ENCODE results near the gene PHEX.

Gene PHEX

GRCh38 chrX:22159071-22159470 is 126.9 kb downstream of the PHEX start:
- DNase-seq: no peak

GRCh38 chrX:22163326-22163725 is 131.2 kb downstream of the PHEX start:
- no peak for DNase-seq

- DNase-seq: no peak
These were observed 132.8 kb downstream of the PHEX start for GRCh38 chrX:22164770-22165388.

- DNase-seq: no peak
These were observed 133.8 kb downstream of the PHEX start for GRCh38 chrX:22165732-22166457.

GRCh38 chrX:22171287-22172060 is 139.3 kb downstream of the PHEX start:
- DNase-seq: no peak

- DNase-seq: no peak
These were observed 141.8 kb downstream of the PHEX start for GRCh38 chrX:22173966-22174365.

GRCh38 chrX:22177950-22178515 is 145.9 kb downstream of the PHEX start:
- no peak for DNase-seq

GRCh38 chrX:22184096-22184495 is 152.0 kb downstream of the PHEX start:
- no peak for DNase-seq

- DNase-seq: no peak
These were observed 154.0 kb downstream of the PHEX start for GRCh38 chrX:22186165-22186564.

- peak; percentile 57 for DNase-seq
These were observed 160.4 kb downstream of the PHEX start for GRCh38 chrX:22192419-22193060.

- DNase-seq: no peak
These were observed 161.9 kb downstream of the PHEX start for GRCh38 chrX:22193851-22194659.

- no peak for DNase-seq
These were observed 162.5 kb downstream of the PHEX start for GRCh38 chrX:22194660-22194945.

- DNase-seq: no peak
These were observed 164.0 kb downstream of the PHEX start for GRCh38 chrX:22196149-22196548.

GRCh38 chrX:22202251-22202650 is 170.1 kb downstream of the PHEX start:
- no peak for DNase-seq

GRCh38 chrX:22203186-22203585 is 171.1 kb downstream of the PHEX start:
- DNase-seq: no peak

- no peak for DNase-seq
These were observed 174.7 kb downstream of the PHEX start for GRCh38 chrX:22206781-22207180.

- no peak for DNase-seq
These were observed 188.8 kb downstream of the PHEX start for GRCh38 chrX:22220941-22221340.

GRCh38 chrX:22234380-22234779 is 202.3 kb downstream of the PHEX start:
- no peak for DNase-seq

GRCh38 chrX:22237479-22237878 is 205.4 kb downstream of the PHEX start:
- DNase-seq: no peak

- no peak for DNase-seq
These were observed 214.5 kb downstream of the PHEX start for GRCh38 chrX:22246620-22247019.

GRCh38 chrX:22247169-22247568 is 215.0 kb downstream of the PHEX start:
- DNase-seq: no peak

GRCh38 chrX:22248401-22248800 is 216.3 kb downstream of the PHEX start:
- DNase-seq: no peak
